B cell (primary cell): ENCODE results near the gene P3R3URF. TPM values are rescaled to one million over a fixed set of nuclear protein-coding genes. Genes with fewer than 3 reads are reported as not detected.

Source experiments
- ATAC-seq: fragments of 200-7000 bp; cut with Tn5 transposase; one replicate; pipeline ENCODE4 v1.10.0; 2021; ENCODE audit warnings: low read depth, mild to moderate bottlenecking, moderate number of reproducible peaks, moderate library complexity
- CTCF ChIA-PET: fragments of 350-600 bp; sonication (Branson Sonifier 250); formaldehyde crosslinking; loops from one replicate; lab custom pipeline; 2021; ENCODE audit warnings: antibody characterized with exemption, inconsistent platforms; lab: Charles Lee
- POLR2A ChIA-PET: fragments of 350-600 bp; sonication (Branson Sonifier 250); formaldehyde crosslinking; loops from one replicate; lab custom pipeline; 2021; ENCODE audit warnings: antibody characterized with exemption; lab: Charles Lee
- DNase-seq: peaks from one replicate; pipeline ENCODE4 v3.0.0; 2013
- H2AFZ ChIP-seq: 2 replicates; pipeline ENCODE4 v1.6.1; 2012; ENCODE audit warnings: mild to moderate bottlenecking, low read depth, low read length; ENCODE audit not compliant: insufficient read depth, poor library complexity, severe bottlenecking
- H3K27ac ChIP-seq, 2 donors: 1 replicate in 1 of 2; 2 replicates in 1 of 2; pipeline ENCODE4 v1.5.1; 2012 to 2013; ENCODE audit warnings: low read length in 2 of 2, mild to moderate bottlenecking in 2 of 2, moderate library complexity in 1 of 2
- H3K27me3 ChIP-seq, 4 experiments: fragments of 200-600 bp in 1 of 4; sonication (generic) in 1 of 4; replicated peaks in 1 of 4; 1 replicate in 2 of 4; 2 replicates in 2 of 4; pipeline versions ENCODE4 v1.6.1 to v1.7.0; 2013 to 2016; ENCODE audit warnings: low read length in 3 of 4, mild to moderate bottlenecking in 2 of 4, mixed read lengths in 1 of 4, moderate library complexity in 1 of 4; ENCODE audit not compliant: insufficient read depth in 4 of 4, control insufficient read depth in 3 of 4; ENCODE audit errors: control extremely low read depth in 1 of 4
- H3K36me3 ChIP-seq, 2 experiments: replicated peaks in 1 of 2; 1 replicate in 1 of 2; 2 replicates in 1 of 2; pipeline versions ENCODE4 v1.6.1 to v1.7.1; 2013; ENCODE audit warnings: low read length in 1 of 2; ENCODE audit not compliant: insufficient read depth in 2 of 2, control insufficient read depth in 1 of 2; ENCODE audit errors: control extremely low read depth in 1 of 2, extremely low read depth in 1 of 2
- H3K4me1 ChIP-seq, 2 donors: fragments of 200-600 bp in 1 of 2; sonication (generic) in 1 of 2; 1 replicate in 1 of 2; 2 replicates in 1 of 2; pipeline versions ENCODE4 v1.5.1 to v1.6.1; 2013 to 2017; ENCODE audit warnings: low read length in 2 of 2; ENCODE audit not compliant: control insufficient read depth in 2 of 2, insufficient read depth in 2 of 2
- H3K4me2 ChIP-seq: replicated peaks from 2 replicates; pipeline ENCODE3; 2012; ENCODE audit warnings: mild to moderate bottlenecking, low read depth, low read length; ENCODE audit not compliant: poor library complexity, severe bottlenecking
- H3K4me3 ChIP-seq, 5 experiments: fragments of 200-600 bp in 1 of 5; sonication (generic) in 1 of 5; 1 replicate in 3 of 5; 2 replicates in 2 of 5; pipeline versions ENCODE4 v1.5.1 to v1.7.0; 2011 to 2016; ENCODE audit warnings: low read length in 4 of 5, mild to moderate bottlenecking in 4 of 5, low read depth in 2 of 5, control low read depth in 1 of 5, moderate library complexity in 1 of 5; ENCODE audit not compliant: insufficient read depth in 1 of 5; ENCODE audit errors: control extremely low read depth in 1 of 5, extremely low read depth in 1 of 5
- H3K79me2 ChIP-seq: fragments of 200-600 bp; sonication (generic); one replicate; pipeline ENCODE4 v1.6.0; 2016; ENCODE audit warnings: low read length; ENCODE audit not compliant: control insufficient read depth, insufficient read depth
- H3K9ac ChIP-seq: fragments of 200-600 bp; sonication (generic); 2 replicates; pipeline ENCODE4 v1.6.1; 2017; ENCODE audit warnings: mild to moderate bottlenecking, low read length, moderate library complexity
- H3K9me3 ChIP-seq, 3 donors: one replicate each; pipeline versions ENCODE4 v1.6.1 to v1.7.1; 2013; ENCODE audit warnings: low read length in 2 of 3; ENCODE audit not compliant: control insufficient read depth in 2 of 3, insufficient read depth in 1 of 3; ENCODE audit errors: control extremely low read depth in 1 of 3
- H4K20me1 ChIP-seq: 2 replicates; pipeline ENCODE4 v1.6.0; 2012; ENCODE audit warnings: mild to moderate bottlenecking, low read length; ENCODE audit not compliant: insufficient read depth, control insufficient read depth, poor library complexity, severe bottlenecking
- H3K27ac Mint-ChIP-seq: one replicate; pipeline ENCODE4 v1.8.0; 2021; ENCODE audit warnings: mixed read lengths
- H3K27me3 Mint-ChIP-seq: one replicate; pipeline ENCODE4 v1.8.0; 2021; ENCODE audit warnings: mixed read lengths
- H3K4me1 Mint-ChIP-seq: one replicate; pipeline ENCODE4 v1.8.0; 2021; ENCODE audit warnings: mixed read lengths
- H3K4me3 Mint-ChIP-seq: one replicate; pipeline ENCODE4 v1.8.0; 2021; ENCODE audit warnings: mixed read lengths
- H3K9me3 Mint-ChIP-seq: one replicate; pipeline ENCODE4 v1.8.0; 2022; ENCODE audit warnings: mixed read lengths; ENCODE audit not compliant: insufficient read depth
- EZH2 ChIP-seq: IDR thresholded peaks from 2 replicates; pipeline ENCODE4 v1.6.1; 2012; ENCODE audit warnings: borderline replicate concordance, low read depth, mild to moderate bottlenecking, moderate library complexity, low read length; ENCODE audit not compliant: insufficient read depth, poor library complexity, severe bottlenecking
- WGBS: methylation state at CpG from one replicate; pipeline ENCODE4 v1.1.5; 2013; ENCODE audit warnings: missing lambda C conversion rate; ENCODE audit not compliant: insufficient coverage; 5-methylcytosine and 5-hydroxymethylcytosine counted together
- intact Hi-C: fragments of 100-400 bp; cut with micrococcal nuclease; formaldehyde crosslinking; loops from one replicate; pipeline ENCODE4 v1.10.0; 2022
- polyA plus RNA-seq: library from polyadenylated mRNA; depleted of rRNA; stranded (reverse); fragments of >200 nt; gene quantifications from 2 replicates; pipeline ENCODE4 v1.2.3, GENCODE V29; 2012
- total RNA-seq, 2 donors: library from RNA; stranded (reverse); fragments of 120-200 nt in 1 of 2; gene quantifications; 1 replicate in 1 of 2; 2 replicates in 1 of 2; pipeline versions ENCODE4 v1.2.3 to v1.2.4, GENCODE V29; 2013 to 2022
- TF ChIP-seq, protein P1 (sequence below): fragments of 200-600 bp; IDR thresholded peaks from one replicate; pipeline ENCODE4 v1.8.0; 2022; ENCODE audit warnings: antibody characterized with exemption, mild to moderate bottlenecking

Gene P3R3URF
- total and polyA plus RNA-seq, 2 donors (not counting 1 experiment from before 2014, with no cell fraction given): not detected

- Histone ChIP-seq H3K9ac (no peak overlapping the region), H3K79me2 (no peaks in the 10 kb centered on the region), H3K4me2 (peak overlapping the region; percentile 34), H3K9me3 (peaks cover 0 to 2% (median 0%) of the 10 kb centered on the region in 3 donors), H4K20me1 (no peaks in the 10 kb centered on the region), H3K4me1 (peaks cover 17 to 20% of the 10 kb centered on the region in 2 donors), H3K36me3 (no peaks in the 10 kb centered on the region), H3K4me3 (peak overlapping the region in 1 of 5 experiments; percentile 27), H3K27ac (no peak overlapping the region), H2AFZ (no peak overlapping the region), H3K27me3 (peaks cover 0 to 35% (median 22%) of the 10 kb centered on the region in 4 experiments)
- peak overlapping the region; percentile 59 for H3K4me3 Mint-ChIP-seq
- no peak for ATAC-seq
- peaks cover 45% of the 10 kb centered on the region for H3K27me3 Mint-ChIP-seq
- TF ChIP-seq, protein P1, sequence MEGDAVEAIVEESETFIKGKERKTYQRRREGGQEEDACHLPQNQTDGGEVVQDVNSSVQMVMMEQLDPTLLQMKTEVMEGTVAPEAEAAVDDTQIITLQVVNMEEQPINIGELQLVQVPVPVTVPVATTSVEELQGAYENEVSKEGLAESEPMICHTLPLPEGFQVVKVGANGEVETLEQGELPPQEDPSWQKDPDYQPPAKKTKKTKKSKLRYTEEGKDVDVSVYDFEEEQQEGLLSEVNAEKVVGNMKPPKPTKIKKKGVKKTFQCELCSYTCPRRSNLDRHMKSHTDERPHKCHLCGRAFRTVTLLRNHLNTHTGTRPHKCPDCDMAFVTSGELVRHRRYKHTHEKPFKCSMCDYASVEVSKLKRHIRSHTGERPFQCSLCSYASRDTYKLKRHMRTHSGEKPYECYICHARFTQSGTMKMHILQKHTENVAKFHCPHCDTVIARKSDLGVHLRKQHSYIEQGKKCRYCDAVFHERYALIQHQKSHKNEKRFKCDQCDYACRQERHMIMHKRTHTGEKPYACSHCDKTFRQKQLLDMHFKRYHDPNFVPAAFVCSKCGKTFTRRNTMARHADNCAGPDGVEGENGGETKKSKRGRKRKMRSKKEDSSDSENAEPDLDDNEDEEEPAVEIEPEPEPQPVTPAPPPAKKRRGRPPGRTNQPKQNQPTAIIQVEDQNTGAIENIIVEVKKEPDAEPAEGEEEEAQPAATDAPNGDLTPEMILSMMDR: no peak
- peak; percentile 86 for TF ChIP-seq EZH2
- peak; percentile 30 for DNase-seq
- 0% methylated on average over 3 of the region's 10 CpGs for WGBS
- no peaks in the 10 kb centered on the region for H3K9me3 Mint-ChIP-seq
- POLR2A ChIA-PET: interaction anchor here (0.6 kb wide), 1 partner anchor 109 kb away, joined by 3 read pairs; no protein-coding TSS in a partner anchor
- H3K27ac Mint-ChIP-seq: no peak overlapping the region
- CTCF ChIA-PET: interaction anchor here (1.0 to 2.5 kb wide), 2 partner anchors 93 to 95 kb away, joined by 3 to 9 read pairs; no protein-coding TSS in a partner anchor
- peaks cover 23% of the 10 kb centered on the region for H3K4me1 Mint-ChIP-seq
- intact Hi-C loops: loop anchor here (5.0 kb wide), 1 partner anchor 171 kb away; the partner anchor contains the start of genes LRRC41 and UQCRH
Observed at GRCh38 chr1:46131093-46131492, 45.2 kb downstream of the P3R3URF start.

- H3K4me3 Mint-ChIP-seq: no peak overlapping the region
- CTCF ChIA-PET: interaction anchor here (2.5 kb wide), 1 partner anchor 93 kb away, joined by 9 read pairs; no protein-coding TSS in a partner anchor
Observed at GRCh38 chr1:46130606-46131005, 45.7 kb downstream of the P3R3URF start.

More at GRCh38 chr1:46130606-46131005, 45.7 kb downstream of the P3R3URF start:
- H3K79me2 ChIP-seq: no peaks in the 10 kb centered on the region
- intact Hi-C loops: loop anchor here (5.0 kb wide), 1 partner anchor 172 kb away; the partner anchor contains the start of genes LRRC41 and UQCRH
- peak overlapping the region; percentile 34 for H3K4me2 ChIP-seq
- peaks cover 0 to 35% (median 22%) of the 10 kb centered on the region in 4 experiments for H3K27me3 ChIP-seq
- H3K27ac ChIP-seq: no peak overlapping the region
- peaks cover 17 to 20% of the 10 kb centered on the region in 2 donors for H3K4me1 ChIP-seq
- no peak overlapping the region for H3K9ac ChIP-seq
- POLR2A ChIA-PET: no interaction called here
- no peaks in the 10 kb centered on the region for H4K20me1 ChIP-seq
- no peaks in the 10 kb centered on the region for H3K36me3 ChIP-seq
- peak; percentile 20 for DNase-seq
- Mint-ChIP-seq H3K9me3 (no peaks in the 10 kb centered on the region), H3K4me1 (peaks cover 23% of the 10 kb centered on the region), H3K27me3 (peaks cover 45% of the 10 kb centered on the region), H3K27ac (no peak overlapping the region)
- H3K9me3 ChIP-seq: peaks cover 0 to 2% (median 0%) of the 10 kb centered on the region in 3 donors
- no peak overlapping the region for H3K4me3 ChIP-seq
- ATAC-seq: no peak
- WGBS: 20% methylated on average over 3 of the region's 5 CpGs
- TF ChIP-seq EZH2: no peak
- TF ChIP-seq, protein P1: no peak
- no peak overlapping the region for H2AFZ ChIP-seq
